Measurements from ENCODE around the gene PAXX. TPM values are rescaled to one million over a fixed set of nuclear protein-coding genes. Genes with fewer than 3 reads are reported as not detected.

Gene PAXX
- total RNA-seq, 1 experiment from 2014 or later, result 44.1 TPM

- no peak overlapping the region for H3K27ac Mint-ChIP-seq
- H3K4me1 Mint-ChIP-seq, result no peaks in the 10 kb centered on the region
- TF ChIP-seq ZBTB43 (CRISPR knock-in tag; IDR thresholded peaks at IDR 0.05) (no peak), RELA (CRISPR knock-in tag; IDR thresholded peaks at IDR 0.05; ENCODE audit: borderline replicate concordance) (no peak), STAT6 (CRISPR knock-in tag; conservative IDR thresholded peaks at IDR 0.05; ENCODE audit: low read depth) (no peak), PRDM15 (CRISPR knock-in tag; IDR thresholded peaks at IDR 0.05) (no peak), MLX (CRISPR knock-in tag; IDR thresholded peaks at IDR 0.05) (no peak), JAZF1 (CRISPR knock-in tag; IDR thresholded peaks at IDR 0.05) (no peak), ESRRA (CRISPR knock-in tag; IDR thresholded peaks at IDR 0.05; ENCODE audit: borderline replicate concordance) (no peak), RORB (CRISPR knock-in tag; IDR thresholded peaks at IDR 0.05) (no peak)
- ChIA-PET CTCF (interaction anchor here (0.6 to 4.9 kb wide), 78 partner anchors 8 to 387 kb away, joined by 3 to 151 read pairs (median 7); partner anchors contain the start of genes AJM1, C8G, CLIC3 and ENTPD2), POLR2A (interaction anchor here (0.8 to 1.0 kb wide), 2 partner anchors 88 to 188 kb away, joined by 4 read pairs; no protein-coding TSS in a partner anchor)
- H3K4me3 Mint-ChIP-seq, result no peak overlapping the region
- no peaks in the 10 kb centered on the region for H3K9me3 Mint-ChIP-seq
- ATAC-seq, result no peak
- H3K36me3 Mint-ChIP-seq, result peaks cover 5% of the 10 kb centered on the region; the same call in 1 of the 2 replicates
- no peaks in the 10 kb centered on the region for H3K27me3 Mint-ChIP-seq (ENCODE audit: low read depth)
- DNase-seq (ENCODE audit: low spot score), result no peak
Measured at GRCh38 chr9:137035937-137036336, 43.7 kb downstream of the PAXX start.

- no peak for ATAC-seq
- no peak for DNase-seq (ENCODE audit: low spot score)
- CTCF ChIA-PET, result interaction anchor here (0.8 to 4.9 kb wide), 6 partner anchors 8 to 200 kb away, joined by 3 to 117 read pairs (median 14); partner anchors contain the start of genes NPDC1, PTGDS and SSNA1
- peaks cover 5% of the 10 kb centered on the region; the same call in 1 of the 2 replicates for H3K36me3 Mint-ChIP-seq
- H3K27ac Mint-ChIP-seq, result no peak overlapping the region
- no peak overlapping the region for H3K4me3 Mint-ChIP-seq
- no peaks in the 10 kb centered on the region for H3K4me1 Mint-ChIP-seq
- H3K27me3 Mint-ChIP-seq (ENCODE audit: low read depth), result no peaks in the 10 kb centered on the region
- POLR2A ChIA-PET, result no interaction called here
- no peaks in the 10 kb centered on the region for H3K9me3 Mint-ChIP-seq
- TF ChIP-seq GABPB1 (CRISPR knock-in tag; IDR thresholded peaks at IDR 0.05), result no peak
- TF ChIP-seq ZNF281 (CRISPR knock-in tag; IDR thresholded peaks at IDR 0.05), result no peak
- TF ChIP-seq ZNF423 (CRISPR knock-in tag; IDR thresholded peaks at IDR 0.05), result no peak
- no peak for TF ChIP-seq ZNF219 (CRISPR knock-in tag; IDR thresholded peaks at IDR 0.05; ENCODE audit: borderline replicate concordance)
- no peak for TF ChIP-seq MAX (CRISPR knock-in tag; IDR thresholded peaks at IDR 0.05)
- no peak for TF ChIP-seq TEAD1 (CRISPR knock-in tag; IDR thresholded peaks at IDR 0.05)
- no peak for TF ChIP-seq EMX1 (CRISPR knock-in tag; IDR thresholded peaks at IDR 0.05)
- TF ChIP-seq AFF4 (CRISPR knock-in tag; IDR thresholded peaks at IDR 0.05; ENCODE audit: borderline replicate concordance), result no peak
- no peak for TF ChIP-seq USF2 (CRISPR knock-in tag; IDR thresholded peaks at IDR 0.05)
Measured at GRCh38 chr9:137037035-137037434, 44.8 kb downstream of the PAXX start.

Measured in WTC11 (cell line).